Right ventricle myocardium superior (tissue), 1 donor: ENCODE results near the gene ITM2B. TPM values are rescaled to one million over a fixed set of nuclear protein-coding genes. Genes with fewer than 3 reads are reported as not detected.

Source experiments
- ATAC-seq: fragments of 200-7000 bp; cut with Tn5 transposase; one replicate; pipeline ENCODE4 v1.9.1; 2020; ENCODE audit warnings: mild to moderate bottlenecking; ENCODE audit not compliant: poor library complexity
- DNase-seq: peaks from one replicate; pipeline ENCODE4 v3.0.0-alpha.2; 2020
- intact Hi-C: fragments of 100-400 bp; cut with DNase I; formaldehyde crosslinking; loops from one replicate; pipeline ENCODE4 v1.11.2; 2022
- total RNA-seq: library from RNA; stranded (reverse); fragmentation: NEBNext Ultra II Directional; extraction: Animal tissue kit (Norgen Biotek cat#: 25700); gene quantifications from one replicate; pipeline ENCODE4 v1.2.1, GENCODE V29; 2021
- donor health status: DM: no; HTN: yes; CAD: no; lungs with severe emphysema.

The ITM2B gene
- total RNA-seq, 1 donor from 2014 or later = 516 TPM

DNA sequence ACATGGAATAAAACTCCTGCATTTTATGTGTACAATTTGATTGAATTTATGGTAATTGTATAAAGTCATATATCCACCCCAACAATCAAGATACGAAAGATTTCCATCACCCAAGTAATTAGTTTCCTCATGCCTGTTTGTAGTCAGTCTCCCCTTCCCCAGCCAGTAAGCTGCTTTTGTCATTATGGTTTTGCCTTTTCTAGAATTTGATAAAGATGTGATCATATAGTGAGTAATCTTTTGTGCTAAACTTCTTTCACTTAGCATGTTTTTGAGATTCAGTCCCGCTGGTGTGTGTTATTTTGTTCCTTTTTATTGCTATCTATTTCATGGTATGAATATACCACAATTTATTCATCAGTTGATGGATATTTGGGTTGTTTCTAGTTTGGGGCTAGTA, 16.0 kb downstream of the ITM2B start:
- intact Hi-C loops = no loop called here
- ATAC-seq = no peak
- no peak for DNase-seq

DNA sequence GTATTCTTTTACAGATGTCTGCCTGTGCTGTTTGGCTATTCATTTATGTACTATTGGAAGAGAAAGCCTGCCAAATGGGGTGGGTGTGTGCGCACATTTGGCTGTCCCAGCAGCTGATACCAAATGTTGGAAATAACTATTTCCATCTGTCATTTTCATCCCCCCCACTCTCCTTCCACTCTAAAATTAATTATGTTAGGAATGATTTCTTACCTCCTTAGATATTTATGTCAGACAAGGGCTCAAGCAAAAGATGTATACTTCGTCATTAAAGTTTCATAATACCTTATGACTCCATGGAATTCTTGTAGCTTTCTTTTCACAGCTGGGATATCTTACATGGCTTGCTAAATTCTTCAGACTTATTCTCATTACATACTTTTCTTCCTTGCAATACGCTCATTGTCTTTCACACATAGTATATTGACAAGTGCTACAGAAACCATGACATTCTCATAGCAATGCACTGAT, 18.6 kb downstream of the ITM2B start:
- intact Hi-C loops = no loop called here
- no peak for DNase-seq
- peak; percentile 59 for ATAC-seq

DNA sequence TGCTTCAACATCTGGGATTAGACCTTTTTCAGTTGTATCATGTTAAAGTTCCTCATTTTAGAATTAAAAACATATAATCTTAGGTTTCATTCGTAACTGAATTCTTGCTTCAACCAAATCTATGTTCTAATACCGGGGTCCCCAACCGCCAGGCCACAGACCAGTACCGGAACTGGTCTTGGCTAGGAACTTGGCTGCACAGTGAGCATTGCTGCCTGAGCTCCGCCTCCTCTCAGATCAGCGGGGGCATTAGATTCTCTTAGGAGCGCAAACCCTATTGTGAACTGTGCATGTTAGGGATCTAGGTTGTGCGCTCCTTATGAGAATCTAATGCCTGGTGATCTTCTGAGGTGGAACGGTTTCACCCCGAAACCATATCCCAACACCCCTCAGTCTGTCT, 19.2 kb downstream of the ITM2B start:
- intact Hi-C loops = no loop called here
- no peak for DNase-seq
- peak; percentile 44 for ATAC-seq

DNA sequence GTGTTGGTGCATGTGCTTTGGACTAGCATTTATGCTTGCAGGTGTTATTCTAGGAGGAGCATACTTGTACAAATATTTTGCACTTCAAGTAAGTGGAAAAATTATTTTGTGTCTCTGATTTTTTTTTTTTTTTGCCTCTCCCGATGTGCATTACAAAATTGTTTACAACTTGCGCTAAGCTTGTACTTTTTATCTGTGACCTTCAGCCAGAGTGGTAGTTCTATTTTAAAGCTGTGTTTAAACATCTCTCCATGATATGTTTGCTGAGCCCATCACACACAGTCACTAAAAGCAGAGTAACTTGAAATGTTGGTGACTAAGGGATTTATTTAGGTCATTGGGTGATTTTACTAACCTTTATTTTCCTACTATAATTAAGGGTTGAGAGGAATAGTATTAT, 20.8 kb downstream of the ITM2B start:
- intact Hi-C loops = no loop called here
- peak; percentile 47 for ATAC-seq
- no peak for DNase-seq

DNA sequence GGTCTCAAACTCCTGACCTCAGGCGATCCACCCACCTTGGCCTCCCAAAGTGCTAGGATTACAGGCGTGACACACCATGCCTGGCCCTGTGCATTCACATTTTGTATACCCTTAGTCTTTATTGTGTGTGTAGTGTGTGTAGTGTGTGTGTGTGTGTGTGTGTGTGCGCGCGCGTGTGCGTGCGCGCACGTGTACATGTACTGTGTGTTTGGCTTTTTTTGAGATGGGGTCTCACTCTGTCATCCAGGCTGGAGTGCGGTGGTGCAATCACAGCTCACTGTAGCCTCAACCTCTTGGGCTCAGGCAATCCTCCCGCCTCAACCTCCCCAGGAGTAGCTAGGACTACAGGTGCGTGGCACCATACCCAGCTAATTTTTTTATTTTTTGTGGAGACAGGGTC, 22.1 kb downstream of the ITM2B start:
- DNase-seq (no peak), ATAC-seq (no peak)
- intact Hi-C loops = no loop called here

DNA sequence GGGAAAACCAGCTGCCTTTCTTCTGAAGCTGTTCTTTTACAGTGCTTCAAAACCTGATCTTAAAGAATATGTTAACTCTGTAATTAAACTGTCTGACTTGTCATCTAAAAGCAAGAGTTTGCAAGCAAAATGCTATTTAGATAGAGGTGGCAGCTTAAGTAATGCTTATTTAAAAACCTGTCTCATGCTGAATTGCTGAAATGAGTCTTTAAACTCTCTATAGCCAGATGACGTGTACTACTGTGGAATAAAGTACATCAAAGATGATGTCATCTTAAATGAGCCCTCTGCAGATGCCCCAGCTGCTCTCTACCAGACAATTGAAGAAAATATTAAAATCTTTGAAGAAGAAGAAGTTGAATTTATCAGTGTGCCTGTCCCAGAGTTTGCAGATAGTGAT, 22.9 kb downstream of the ITM2B start:
- DNase-seq (no peak), ATAC-seq (no peak)
- intact Hi-C loops = no loop called here

DNA sequence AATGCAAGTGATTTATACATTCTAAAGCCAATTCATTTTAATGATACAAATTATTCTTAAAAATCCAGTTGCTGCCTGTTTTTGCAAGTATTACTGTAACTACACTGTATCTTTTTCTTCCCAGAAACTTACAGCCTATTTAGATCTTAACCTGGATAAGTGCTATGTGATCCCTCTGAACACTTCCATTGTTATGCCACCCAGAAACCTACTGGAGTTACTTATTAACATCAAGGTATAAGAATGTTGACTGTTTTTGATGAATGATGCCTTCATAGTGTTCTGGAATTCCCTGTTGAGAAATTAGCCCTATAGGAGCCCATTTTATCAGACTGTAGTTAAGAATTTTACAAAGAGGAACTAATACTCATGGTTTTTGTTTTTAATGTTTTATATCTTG, 25.0 kb downstream of the ITM2B start:
- no peak for DNase-seq
- intact Hi-C loops = no loop called here
- no peak for ATAC-seq

DNA sequence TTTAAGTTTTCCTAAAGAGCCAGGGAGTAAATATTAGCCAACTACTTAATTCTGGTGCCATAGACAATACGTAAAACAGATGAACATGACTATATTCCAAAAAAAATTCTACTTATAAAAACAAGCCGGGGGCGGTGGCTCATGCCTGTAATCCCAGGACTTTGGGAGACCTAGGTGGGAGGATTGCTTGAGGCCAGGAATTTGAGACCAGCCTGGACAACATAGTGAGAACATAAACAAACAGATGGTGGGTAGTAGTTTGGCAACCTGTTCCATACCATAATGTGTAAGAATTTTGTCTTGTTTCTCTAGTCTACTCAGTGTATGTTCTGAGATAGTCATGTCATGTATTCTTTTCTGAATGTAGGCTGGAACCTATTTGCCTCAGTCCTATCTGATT, 25.4 kb downstream of the ITM2B start:
- intact Hi-C loops = no loop called here
- DNase-seq (no peak), ATAC-seq (no peak)

DNA sequence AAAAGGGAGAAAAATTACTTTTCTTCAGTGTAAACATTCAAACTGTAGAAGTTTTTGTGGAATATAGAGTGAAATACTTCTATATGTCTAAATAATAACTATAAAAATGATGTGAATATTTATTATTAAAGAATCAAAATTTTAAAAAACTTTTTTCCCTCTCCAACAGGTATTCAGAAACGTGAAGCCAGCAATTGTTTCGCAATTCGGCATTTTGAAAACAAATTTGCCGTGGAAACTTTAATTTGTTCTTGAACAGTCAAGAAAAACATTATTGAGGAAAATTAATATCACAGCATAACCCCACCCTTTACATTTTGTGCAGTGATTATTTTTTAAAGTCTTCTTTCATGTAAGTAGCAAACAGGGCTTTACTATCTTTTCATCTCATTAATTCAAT, 28.0 kb downstream of the ITM2B start:
- DNase-seq (no peak), ATAC-seq (no peak)
- intact Hi-C loops = no loop called here

DNA sequence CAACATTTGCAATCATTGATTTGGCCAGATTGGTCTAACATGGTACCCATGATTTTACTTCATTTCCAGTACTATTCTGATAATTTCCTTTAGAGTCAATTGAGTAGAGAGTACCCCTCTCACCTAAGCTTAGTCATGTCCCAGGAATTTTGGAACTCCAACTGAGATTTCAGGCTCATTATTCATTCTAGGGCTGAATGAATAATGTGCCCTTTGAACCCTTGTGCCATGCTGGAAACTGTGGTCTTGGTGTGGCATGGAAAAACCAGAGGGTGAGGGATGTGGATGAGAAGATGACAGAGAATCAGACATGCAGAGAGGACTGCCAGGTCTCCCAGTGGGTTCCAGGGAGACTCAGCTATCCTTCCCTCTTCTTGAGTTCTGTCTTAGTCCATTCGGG, 30.2 kb downstream of the ITM2B start:
- DNase-seq (no peak), ATAC-seq (no peak)
- intact Hi-C loops = no loop called here

DNA sequence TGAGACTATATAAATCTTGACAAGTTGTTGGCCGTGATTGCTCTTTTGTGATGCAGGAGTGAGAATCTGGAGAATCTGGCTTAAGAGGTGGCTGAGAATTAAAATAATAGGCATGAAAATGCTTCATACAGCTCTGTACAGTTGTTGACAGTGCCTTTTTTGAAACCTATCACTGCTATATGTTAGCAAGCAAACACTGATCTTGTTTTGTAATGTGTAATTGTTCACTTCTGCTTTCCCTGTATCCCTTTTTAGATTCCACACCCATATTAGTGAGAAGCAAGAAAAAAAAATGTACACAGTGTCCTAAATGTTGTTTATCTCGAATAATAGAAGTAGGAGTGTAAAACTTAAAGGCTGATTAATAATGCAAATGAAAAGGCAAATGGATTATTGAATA, 31.1 kb downstream of the ITM2B start:
- no peak for DNase-seq
- no peak for ATAC-seq
- intact Hi-C loops = no loop called here

DNA sequence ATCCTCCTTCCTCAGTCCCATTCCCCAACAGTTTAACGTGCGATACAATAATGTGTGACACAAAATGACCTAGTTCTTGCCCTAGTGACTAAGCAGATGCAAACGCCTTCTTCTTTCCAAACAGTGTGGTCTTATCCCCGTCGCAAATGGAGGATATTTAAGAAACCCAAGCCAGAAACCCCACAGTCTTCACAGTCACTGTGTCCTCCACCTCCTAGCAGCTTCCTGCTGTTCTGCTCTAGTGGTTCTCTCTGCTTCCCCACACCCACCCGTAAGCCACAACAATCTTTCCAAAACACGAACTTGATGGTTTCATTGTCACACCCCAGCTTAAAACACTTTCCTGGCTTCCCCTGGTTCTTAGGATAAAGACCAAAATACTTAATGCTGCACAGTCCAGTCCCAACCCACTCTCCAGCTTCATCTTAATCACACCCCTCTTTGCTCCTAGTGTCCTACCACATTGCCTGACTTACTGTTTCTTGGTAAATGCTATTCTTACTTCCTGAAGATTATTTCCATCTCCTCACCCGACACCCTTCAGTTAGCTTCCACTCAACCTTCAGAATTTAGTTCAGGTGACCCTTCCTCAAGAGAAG, 32.3 kb downstream of the ITM2B start:
- intact Hi-C loops = no loop called here
- ATAC-seq = no peak
- no peak for DNase-seq

DNA sequence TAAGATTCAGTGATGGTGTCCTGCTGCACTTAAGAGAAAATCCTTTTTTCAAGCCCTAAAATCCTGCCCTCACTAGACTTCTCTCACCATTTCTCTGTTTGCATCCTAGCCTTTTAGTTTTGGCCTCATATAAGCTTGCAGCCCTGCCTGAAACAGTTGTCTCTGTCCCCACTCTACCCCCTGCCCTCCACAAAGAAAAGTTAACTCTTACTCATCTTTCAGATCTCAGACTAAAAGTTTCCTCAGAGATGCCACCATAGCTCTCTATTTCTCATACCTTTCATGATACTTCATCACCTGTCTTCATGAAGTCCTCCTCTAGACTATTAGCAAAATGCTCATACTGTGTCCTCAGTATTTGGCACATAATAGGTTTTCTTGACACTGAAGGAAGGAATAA, 33.1 kb downstream of the ITM2B start:
- DNase-seq (no peak), ATAC-seq (no peak)
- intact Hi-C loops = no loop called here

DNA sequence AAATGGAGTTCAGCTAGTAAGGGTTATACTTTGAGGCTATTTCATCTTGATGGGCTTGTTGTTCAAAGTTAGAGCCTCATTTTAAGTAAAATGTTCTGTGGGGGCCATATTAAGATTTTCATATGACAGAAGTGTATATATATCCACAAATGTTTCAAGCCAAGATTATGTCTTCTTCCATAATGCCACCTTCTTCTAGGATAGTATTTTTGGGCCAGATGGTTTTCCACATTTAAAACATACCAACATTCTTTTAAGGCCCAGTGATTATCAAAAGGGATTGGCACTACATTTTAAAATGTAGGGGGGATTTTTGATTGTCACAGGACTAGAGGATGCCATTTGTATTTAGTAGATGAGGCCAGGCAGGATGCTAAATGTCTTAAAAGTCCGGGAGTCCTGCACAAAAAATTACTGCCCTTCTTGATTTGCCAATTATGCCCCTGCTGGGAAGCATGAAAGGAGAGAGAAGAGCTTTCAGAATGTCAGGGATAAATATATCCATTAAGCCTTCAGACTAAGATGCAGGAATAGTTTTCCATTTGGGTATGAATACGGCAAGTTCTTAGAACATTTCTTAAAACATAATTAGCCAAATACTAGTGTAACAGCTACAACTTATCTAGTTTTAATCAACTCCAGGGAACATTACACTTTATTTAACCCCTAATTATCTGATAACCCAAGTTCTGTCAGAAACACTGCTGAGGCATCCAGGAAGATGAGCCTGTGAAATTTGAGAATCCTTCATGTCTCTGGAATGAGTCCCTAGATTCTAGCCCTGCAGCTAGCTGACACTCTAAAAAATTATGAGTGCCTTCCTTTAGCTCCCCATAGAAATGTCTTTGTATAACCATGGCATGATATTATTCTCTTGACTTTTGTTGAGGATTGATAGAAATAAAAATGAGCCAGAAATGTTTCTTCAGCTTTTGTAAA, 34.0 kb downstream of the ITM2B start:
- intact Hi-C loops = no loop called here
- no peak for DNase-seq
- no peak for ATAC-seq

DNA sequence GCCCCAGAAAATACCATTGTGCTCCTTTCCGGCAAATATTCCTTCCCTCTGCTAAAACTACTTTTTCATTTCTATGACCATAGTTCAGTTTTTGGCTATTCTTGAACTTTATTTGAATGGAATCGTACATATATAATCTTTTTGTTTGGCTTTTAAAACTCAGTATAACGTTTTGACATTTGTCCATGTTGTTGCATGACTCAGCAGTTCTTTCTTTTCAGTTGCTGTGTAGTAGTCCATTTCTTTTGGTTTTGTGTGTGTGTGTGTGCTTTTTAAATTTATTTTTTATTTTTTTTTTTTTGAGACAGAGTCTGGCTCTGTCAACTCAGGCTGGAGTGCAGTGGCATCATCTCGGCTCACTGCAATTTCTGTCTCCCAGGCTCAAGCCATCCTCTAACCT, 35.0 kb downstream of the ITM2B start:
- intact Hi-C loops = no loop called here
- no peak for DNase-seq
- ATAC-seq = no peak

DNA sequence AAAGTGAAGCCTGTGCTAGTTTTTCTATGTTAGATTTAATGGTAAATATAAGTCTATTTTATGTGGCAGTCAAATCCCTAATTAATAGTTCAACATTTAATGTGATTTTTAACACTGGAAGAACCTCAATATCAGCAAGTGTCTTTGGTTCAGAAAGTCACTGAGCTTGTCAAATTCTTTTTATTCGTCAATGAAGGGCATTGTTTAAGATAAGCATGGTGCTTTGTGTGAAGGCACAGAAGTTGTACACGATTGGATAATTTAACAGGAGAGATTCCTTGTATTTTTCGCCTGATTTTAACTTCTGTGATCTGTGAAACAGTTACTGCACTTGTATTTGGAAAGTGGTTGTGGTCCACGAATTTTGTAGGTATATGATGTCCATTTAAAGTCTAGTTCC, 40.3 kb downstream of the ITM2B start:
- DNase-seq = no peak
- ATAC-seq = no peak
- intact Hi-C loops = no loop called here

DNA sequence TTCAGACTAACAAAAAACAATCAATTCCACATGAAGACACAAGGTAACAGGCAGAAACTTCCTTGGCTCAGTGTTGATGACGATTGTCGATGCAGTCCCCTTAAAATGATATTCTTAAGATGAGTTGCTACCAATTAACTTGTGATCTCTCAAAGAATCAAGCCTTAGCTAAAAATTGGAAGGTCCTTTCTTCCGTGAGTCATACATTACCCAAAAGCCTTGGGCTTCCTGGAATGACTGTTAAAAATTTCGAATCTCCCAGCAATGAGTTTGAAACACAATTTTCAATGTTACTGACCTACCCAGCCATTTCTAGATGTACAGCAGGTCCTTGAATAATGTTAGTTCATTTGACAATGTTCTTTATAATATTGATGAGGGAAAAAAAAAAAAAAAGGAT, 42.5 kb downstream of the ITM2B start:
- ATAC-seq (no peak), DNase-seq (no peak)
- intact Hi-C loops = no loop called here

DNA sequence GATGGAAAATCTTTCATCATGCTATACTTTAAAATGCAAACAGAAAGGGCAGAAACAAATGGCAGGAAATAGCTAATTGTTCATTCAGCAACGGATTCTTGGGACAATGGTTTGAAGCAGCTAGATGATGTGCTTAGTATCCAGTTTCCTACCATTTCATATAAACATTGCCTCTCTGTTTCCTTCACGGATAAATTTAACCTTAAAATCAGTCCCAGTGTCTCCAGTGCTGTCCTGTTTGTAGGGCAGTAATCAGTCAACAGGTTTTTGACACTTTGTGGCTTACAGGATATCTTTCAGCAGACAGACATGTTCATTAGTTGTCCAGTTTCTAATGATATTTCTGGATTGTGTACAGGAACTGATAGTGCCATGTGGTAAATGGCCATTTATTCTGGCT, 45.8 kb downstream of the ITM2B start:
- ATAC-seq (no peak), DNase-seq (no peak)
- intact Hi-C loops = no loop called here

DNA sequence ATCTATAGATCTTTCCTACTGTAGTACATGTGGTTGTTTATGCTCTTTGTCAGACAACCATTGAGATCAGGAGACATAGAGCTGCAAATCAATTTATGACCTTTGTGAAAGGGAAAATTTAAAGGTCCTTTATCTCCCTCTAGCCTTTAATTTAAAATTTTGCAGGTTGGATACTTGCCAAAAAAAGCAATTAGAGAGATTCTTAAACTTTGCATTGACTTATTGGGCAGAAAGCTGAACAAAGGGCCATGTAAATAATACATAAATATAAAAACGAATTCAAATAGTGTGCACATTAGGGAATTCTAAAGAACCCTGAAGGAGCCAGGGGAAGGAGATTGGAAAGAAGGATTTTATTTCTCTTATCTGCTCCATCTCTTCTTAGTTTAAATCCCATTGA, 48.5 kb downstream of the ITM2B start:
- intact Hi-C loops = no loop called here
- DNase-seq (no peak), ATAC-seq (no peak)

DNA sequence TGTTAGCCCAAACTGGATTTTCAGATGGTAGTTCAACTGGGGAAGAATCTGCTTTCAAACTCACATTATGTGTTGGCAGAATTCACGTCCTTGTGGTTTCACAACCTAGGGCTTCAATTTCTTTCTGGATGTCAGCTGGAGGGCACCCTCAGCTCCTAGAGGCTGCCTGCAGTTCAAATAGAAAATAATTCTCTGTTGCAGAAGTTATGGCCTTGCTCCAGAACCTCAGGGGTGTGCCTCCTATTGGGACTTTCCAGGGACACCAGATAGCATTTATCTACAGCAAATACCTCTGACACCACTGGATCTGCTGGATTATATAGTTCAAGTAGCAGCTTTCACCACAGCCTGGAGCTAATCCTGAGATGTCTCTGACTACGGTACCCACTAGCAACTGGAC, 58.7 kb downstream of the ITM2B start:
- ATAC-seq = peak; percentile 63
- intact Hi-C loops = no loop called here
- no peak for DNase-seq
